ENCODE results near the gene DENND4C.

DNA sequence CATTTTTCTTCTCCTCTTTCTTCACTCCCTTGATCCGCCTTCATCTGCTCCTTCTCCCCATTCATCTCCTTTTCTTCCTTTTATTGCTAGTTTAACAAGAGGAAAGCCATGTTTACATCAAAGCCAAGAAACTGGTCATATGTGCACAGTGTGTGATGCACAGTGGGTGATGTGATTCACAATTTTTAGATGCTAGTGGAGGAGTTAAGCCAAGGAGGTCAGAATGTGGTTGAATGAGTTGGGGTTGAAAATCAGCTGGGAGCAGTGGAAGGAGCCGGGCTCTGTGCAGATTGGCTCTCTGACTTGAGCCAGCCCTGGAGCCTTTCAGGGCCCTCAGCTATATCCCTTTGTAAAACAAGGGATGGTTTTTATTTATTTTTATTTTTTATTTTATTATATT, 185.7 kb downstream of the DENND4C start:
- TF ChIP-seq, protein P1, sequence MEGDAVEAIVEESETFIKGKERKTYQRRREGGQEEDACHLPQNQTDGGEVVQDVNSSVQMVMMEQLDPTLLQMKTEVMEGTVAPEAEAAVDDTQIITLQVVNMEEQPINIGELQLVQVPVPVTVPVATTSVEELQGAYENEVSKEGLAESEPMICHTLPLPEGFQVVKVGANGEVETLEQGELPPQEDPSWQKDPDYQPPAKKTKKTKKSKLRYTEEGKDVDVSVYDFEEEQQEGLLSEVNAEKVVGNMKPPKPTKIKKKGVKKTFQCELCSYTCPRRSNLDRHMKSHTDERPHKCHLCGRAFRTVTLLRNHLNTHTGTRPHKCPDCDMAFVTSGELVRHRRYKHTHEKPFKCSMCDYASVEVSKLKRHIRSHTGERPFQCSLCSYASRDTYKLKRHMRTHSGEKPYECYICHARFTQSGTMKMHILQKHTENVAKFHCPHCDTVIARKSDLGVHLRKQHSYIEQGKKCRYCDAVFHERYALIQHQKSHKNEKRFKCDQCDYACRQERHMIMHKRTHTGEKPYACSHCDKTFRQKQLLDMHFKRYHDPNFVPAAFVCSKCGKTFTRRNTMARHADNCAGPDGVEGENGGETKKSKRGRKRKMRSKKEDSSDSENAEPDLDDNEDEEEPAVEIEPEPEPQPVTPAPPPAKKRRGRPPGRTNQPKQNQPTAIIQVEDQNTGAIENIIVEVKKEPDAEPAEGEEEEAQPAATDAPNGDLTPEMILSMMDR (IDR thresholded peaks at IDR 0.05) = no peak
- TF ChIP-seq, protein P2, sequence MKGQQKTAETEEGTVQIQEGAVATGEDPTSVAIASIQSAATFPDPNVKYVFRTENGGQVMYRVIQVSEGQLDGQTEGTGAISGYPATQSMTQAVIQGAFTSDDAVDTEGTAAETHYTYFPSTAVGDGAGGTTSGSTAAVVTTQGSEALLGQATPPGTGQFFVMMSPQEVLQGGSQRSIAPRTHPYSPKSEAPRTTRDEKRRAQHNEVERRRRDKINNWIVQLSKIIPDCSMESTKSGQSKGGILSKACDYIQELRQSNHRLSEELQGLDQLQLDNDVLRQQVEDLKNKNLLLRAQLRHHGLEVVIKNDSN (IDR thresholded peaks at IDR 0.05; ENCODE audit: borderline replicate concordance, low read depth) = no peak

Measured in SK-N-SH (cell line).